Erythroblast (primary cell): Measurements from ENCODE around the gene RBMS1.

Experiments used
- GATA1 ChIP-seq: IDR thresholded peaks from 2 replicates; pipeline ENCODE4 v1.6.1; 2011; ENCODE audit warnings: low read depth, mild to moderate bottlenecking, control low read depth, low read length, moderate library complexity
- POLR2A ChIP-seq: IDR thresholded peaks from 2 replicates; pipeline ENCODE4 v1.6.1; 2011; ENCODE audit warnings: mild to moderate bottlenecking, low read length

GRCh38 chr2:160290598-160290997 lies 203.0 kb downstream of the RBMS1 start:
- TF ChIP-seq POLR2A (no peak), GATA1 (no peak)
